Left kidney (tissue), 2 donors: Measurements from ENCODE around the gene MPP1. TPM values are rescaled to one million over a fixed set of nuclear protein-coding genes. Genes with fewer than 3 reads are reported as not detected.

Source experiments
- DNase-seq: peaks from one replicate; pipeline ENCODE4 v3.0.0-alpha.2; 2013
- polyA plus RNA-seq: library from polyadenylated mRNA; unstranded; fragments of 120-200 nt; gene quantifications from one replicate; pipeline ENCODE4 v1.2.1, GENCODE V29; 2013; ENCODE audit not compliant: insufficient read length

The MPP1 gene
- polyA plus RNA-seq, 1 donor, result 40.7 TPM

GRCh38 chrX:154732421-154733065 lies 72.7 kb downstream of the MPP1 start:
- DNase-seq, result no peak

- no peak for DNase-seq
Measured at GRCh38 chrX:154731881-154732280, 73.4 kb downstream of the MPP1 start.

- DNase-seq, result no peak
Measured at GRCh38 chrX:154731184-154731583, 74.1 kb downstream of the MPP1 start.

- no peak for DNase-seq
Measured at GRCh38 chrX:154730253-154730891, 74.9 kb downstream of the MPP1 start.

- no peak for DNase-seq
Measured at GRCh38 chrX:154729439-154729838, 75.8 kb downstream of the MPP1 start.

Other genes with a start within 250 kb of the MPP1 start
- not detected for gene CTAG1A, start 220.4 kb downstream of the MPP1 start, polyA plus RNA-seq
- gene CTAG1B, start 186.2 kb downstream of the MPP1 start, polyA plus RNA-seq, result not detected
- gene CTAG2, start 151.9 kb downstream of the MPP1 start, polyA plus RNA-seq, result not detected
- gene GAB3, start 54.4 kb downstream of the MPP1 start, polyA plus RNA-seq, result 2.5 TPM
- gene DKC1, start 42.6 kb downstream of the MPP1 start, polyA plus RNA-seq, result 75.6 TPM
- not detected for gene SMIM9, start 29.2 kb upstream of the MPP1 start, polyA plus RNA-seq
- gene F8A1, start 80.9 kb upstream of the MPP1 start, polyA plus RNA-seq, result 26.1 TPM
- 13.0 TPM for gene F8, start 217.2 kb upstream of the MPP1 start, polyA plus RNA-seq
- 109 TPM for gene FUNDC2, start 221.4 kb upstream of the MPP1 start, polyA plus RNA-seq